Astrocyte of the cerebellum (primary cell): ENCODE results near the gene CENPP.

Source experiments
- DNase-seq: peaks from one replicate; pipeline ENCODE4 v3.0.0-alpha.2; 2011; ENCODE audit warnings: low read depth
- H3K4me3 ChIP-seq: 2 replicates; pipeline ENCODE4 v1.5.1; 2011; ENCODE audit warnings: mild to moderate bottlenecking, low read depth, low read length, moderate library complexity
- in situ Hi-C: cut with HindIII; loops from 2 replicates; pipeline ENCODE4 v1.10.0; 2017; ENCODE audit warnings: low sequenced_read_pairs
- TF ChIP-seq, protein P1 (sequence below): IDR thresholded peaks from 2 replicates; pipeline ENCODE4 v1.5.1; 2012; ENCODE audit warnings: low read length, low read depth, moderate library complexity, mild to moderate bottlenecking; ENCODE audit errors: missing control alignments

Gene CENPP

DNA sequence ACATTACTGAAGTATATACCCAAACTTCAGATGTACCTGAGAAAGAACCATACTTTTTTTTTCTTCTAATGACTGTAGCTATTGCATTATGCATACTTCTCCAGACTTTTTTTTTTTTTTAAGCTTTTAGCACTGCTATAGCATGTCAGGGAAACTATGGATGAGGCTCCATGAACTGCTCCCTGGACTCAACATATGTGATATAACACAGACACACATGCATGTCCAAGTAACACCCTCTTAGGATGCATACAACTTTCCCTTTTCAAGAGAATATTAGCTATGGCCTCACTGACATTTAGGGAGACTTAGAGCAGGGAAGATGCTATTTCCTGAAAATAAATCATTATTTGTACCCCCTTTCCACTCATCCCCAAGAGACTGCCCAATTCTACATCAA lies 157.1 kb downstream of the CENPP start:
- TF ChIP-seq, protein P1, sequence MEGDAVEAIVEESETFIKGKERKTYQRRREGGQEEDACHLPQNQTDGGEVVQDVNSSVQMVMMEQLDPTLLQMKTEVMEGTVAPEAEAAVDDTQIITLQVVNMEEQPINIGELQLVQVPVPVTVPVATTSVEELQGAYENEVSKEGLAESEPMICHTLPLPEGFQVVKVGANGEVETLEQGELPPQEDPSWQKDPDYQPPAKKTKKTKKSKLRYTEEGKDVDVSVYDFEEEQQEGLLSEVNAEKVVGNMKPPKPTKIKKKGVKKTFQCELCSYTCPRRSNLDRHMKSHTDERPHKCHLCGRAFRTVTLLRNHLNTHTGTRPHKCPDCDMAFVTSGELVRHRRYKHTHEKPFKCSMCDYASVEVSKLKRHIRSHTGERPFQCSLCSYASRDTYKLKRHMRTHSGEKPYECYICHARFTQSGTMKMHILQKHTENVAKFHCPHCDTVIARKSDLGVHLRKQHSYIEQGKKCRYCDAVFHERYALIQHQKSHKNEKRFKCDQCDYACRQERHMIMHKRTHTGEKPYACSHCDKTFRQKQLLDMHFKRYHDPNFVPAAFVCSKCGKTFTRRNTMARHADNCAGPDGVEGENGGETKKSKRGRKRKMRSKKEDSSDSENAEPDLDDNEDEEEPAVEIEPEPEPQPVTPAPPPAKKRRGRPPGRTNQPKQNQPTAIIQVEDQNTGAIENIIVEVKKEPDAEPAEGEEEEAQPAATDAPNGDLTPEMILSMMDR, result no peak
- in situ Hi-C loops, result no loop called here
- no peak overlapping the region for H3K4me3 ChIP-seq
- DNase-seq, result no peak

DNA sequence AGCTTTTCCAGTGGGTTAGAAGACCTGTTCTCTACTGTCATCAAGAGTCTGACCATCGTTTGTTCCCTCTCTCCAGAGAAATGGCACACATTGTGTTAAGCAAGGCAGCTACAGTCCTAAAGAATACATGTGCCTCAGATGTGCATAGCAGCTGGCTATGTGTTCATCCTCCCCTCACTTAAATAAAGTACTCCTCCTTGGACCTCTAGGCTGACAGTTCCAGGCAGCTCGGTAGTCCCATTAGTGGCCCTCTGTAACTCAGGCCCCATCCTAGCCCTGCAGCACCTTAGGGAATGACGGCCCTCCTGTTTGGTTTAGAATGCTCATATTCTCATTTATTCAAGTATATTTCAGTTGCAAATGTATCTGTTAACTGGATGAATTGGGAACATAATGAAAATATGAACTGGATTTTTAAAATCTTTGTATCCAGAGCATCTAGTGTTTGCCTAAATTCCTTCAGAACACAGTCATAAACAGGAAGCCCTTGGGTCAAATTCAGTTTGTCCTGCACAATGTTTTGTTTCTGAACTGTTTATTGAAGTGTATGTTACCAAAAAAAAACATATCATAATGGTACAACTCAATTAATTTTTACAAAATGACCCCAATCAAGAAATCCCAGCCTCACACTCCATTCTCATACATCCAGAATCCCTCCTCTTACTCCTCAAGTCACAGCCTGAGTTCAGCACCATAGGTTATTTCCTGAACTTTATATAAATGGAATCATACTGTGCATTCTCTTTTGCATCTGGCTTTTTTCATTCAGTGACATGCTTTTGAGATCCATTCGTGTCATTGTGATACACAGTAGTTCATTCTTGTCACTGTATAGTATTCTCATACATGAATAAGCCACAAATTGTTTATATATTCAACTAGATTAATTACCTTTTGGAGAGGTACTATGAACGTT lies 158.1 kb downstream of the CENPP start:
- DNase-seq, result no peak

DNA sequence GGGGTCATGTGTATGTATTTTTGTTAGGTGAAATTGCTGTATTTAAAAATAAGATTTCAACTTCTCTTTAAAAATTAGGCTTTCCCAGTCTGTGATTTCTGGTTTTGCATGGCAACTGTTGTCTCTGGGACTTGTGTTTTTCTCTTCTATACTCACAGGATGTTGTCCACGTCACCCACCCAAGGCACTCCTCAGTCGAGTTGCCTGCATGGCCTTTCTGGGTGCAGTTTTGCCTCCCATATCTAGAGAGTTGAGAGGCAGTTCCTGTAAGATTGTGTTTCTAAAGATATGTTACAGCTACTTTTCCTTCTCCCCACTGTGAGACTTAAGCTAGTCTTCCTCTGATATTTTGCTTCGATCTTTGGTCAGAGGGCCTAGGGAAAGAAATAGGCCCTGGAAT lies 158.8 kb downstream of the CENPP start:
- TF ChIP-seq, protein P1, result no peak
- H3K4me3 ChIP-seq, result no peak overlapping the region
- DNase-seq, result no peak
- in situ Hi-C loops, result no loop called here

More for the DNA sequence above, 158.1 kb downstream of the CENPP start:
- no peak overlapping the region for H3K4me3 ChIP-seq
- in situ Hi-C loops, result no loop called here
- TF ChIP-seq, protein P1, result no peak

DNA sequence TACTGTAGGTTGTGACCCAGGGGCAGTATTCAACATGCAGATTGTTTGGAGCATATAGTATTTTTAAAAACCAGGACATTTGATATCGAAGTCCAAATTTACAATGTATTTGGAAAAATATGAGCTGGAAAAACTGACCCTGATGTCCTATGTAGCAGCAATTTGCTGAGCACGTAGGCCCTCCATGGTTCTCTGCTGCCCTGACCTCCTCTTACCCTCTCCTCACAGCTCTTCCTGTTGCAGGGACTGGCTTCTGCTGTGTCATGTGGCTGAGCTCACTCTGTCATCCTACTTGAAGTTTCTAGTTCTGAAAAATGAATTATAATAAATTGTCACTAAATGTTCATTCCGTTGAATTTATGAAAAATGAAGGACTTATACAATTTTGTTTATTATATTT lies 160.6 kb downstream of the CENPP start:
- DNase-seq, result no peak
- in situ Hi-C loops, result no loop called here
- no peak overlapping the region for H3K4me3 ChIP-seq

DNA sequence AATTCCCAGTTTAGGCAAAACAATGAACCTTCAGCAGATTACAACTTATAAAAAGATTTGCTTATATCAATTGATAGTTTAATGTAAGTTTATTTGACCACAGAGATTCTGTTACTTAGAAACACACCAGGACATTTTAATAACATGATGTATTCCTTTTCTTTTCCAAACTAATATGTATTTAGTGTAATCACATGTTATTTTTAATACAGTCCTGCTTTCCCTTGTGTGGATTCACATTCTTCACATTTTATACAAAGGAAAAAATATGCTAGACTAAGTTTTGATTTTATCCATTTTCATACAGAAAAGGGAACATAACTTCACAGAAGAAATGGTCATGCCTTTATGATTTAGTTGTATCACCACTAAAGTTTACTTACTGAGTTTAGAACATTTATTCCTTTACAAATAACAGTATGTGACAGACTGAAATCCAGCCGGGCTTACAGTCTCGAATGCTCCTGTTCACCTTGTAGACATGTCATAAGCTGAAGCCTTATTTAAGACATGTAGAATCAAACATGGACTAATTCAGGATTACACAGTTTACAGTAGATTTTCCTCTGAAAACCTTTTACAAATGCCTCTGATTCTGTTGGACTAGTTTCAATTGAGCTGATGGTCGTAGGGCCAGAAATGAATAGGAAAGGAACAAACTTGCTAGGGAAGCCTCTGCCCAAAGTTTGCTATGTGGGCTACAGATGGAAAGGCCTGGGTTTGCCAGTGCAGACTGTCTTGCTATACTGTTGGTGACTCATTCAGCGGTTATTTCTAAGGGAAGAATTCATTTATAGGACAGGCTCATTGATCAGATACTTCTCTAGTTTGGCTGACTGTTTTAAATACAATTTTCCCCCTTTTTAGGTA lies 163.2 kb downstream of the CENPP start:
- TF ChIP-seq, protein P1, result no peak
- in situ Hi-C loops, result no loop called here
- DNase-seq, result no peak
- no peak overlapping the region for H3K4me3 ChIP-seq

More for the DNA sequence above, 160.6 kb downstream of the CENPP start:
- TF ChIP-seq, protein P1, result no peak

DNA sequence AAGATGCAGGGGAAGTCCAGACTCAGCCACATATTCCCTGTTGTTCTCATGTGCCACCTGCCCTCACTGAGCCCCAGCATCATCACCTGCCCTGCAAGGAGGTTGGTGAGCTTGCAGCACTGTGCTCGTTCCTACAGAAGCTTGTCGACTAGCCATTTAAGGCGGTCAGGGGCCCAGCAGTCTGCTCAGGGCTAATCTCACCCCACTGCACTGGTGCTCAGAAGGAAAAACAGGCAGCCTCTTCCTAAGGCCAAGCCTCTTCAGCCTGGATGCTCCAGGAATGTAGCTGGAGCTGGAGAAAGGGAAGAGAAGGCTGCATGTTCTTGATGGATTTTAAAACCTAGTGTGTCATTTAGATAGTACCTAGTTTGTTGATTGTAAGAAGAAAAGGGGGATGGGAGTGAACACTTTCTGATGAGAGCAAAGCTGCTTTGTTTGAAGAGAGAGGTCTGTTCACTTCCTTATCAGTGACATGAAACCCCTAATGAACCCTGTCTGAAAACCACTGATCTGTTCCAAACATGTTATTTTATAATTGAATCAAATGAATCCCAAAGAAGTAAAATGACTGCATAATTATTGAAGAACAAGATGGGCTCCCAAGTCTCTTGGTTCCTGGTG lies 167.1 kb downstream of the CENPP start:
- no peak for DNase-seq
- in situ Hi-C loops, result no loop called here
- no peak overlapping the region for H3K4me3 ChIP-seq
- TF ChIP-seq, protein P1, result no peak
